Mammary epithelial cell (primary cell): ENCODE data around the gene NHERF2.

Experiments
- CTCF ChIP-seq, 2 donors: IDR thresholded peaks in 1 of 2; conservative IDR thresholded peaks in 1 of 2; 2 replicates each; pipeline ENCODE4 v1.5.1; 2011 to 2012; ENCODE audit warnings: inconsistent platforms in 2 of 2, low read length in 2 of 2, mild to moderate bottlenecking in 2 of 2, control low read depth in 1 of 2, low read depth in 1 of 2; ENCODE audit not compliant: insufficient read depth in 1 of 2; ENCODE audit errors: extremely low read depth in 1 of 2
- EZH2 ChIP-seq: IDR thresholded peaks from 2 replicates; pipeline ENCODE4 v1.6.1; 2012; ENCODE audit warnings: low read length, inconsistent platforms, borderline replicate concordance

DNA sequence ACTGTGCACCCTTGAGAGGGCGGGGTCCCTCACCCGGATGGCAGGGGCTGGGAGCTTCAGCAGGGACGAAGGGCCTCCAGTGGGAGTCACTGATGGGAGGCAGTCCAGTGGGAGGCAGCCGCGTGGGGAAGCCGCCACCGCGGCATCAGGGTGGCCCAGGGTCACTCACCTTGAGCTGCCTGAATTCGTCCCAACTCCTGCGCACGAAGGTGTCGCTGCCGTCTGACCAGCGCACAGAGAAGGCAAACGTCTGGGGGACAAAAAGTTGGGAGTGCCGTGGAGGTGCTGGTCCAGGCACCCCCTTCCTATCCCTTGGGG, 46.0 kb upstream of the NHERF2 start:
- TF ChIP-seq CTCF (conservative IDR thresholded peaks at IDR 0.05 in 1 of 2, IDR thresholded peaks at IDR 0.05 in 1 of 2; ENCODE audit: extremely low read depth in 1 of 2, insufficient read depth in 1 of 2, low read depth in 1 of 2, low read length in 2 of 2): no peak
- TF ChIP-seq EZH2: no peak
